Stimulated activated CD8-positive, alpha-beta memory T cell treated with anti-CD3 and anti-CD28 coated beads, Interleukin-4, amount 100 ng/mL, for 24 hours (primary cell): ENCODE results near the gene NPM3.

Source experiments
- DNase-seq: peaks from one replicate; pipeline ENCODE4 v3.0.0-alpha.2; 2020; ENCODE audit warnings: low read depth

Gene NPM3

DNA sequence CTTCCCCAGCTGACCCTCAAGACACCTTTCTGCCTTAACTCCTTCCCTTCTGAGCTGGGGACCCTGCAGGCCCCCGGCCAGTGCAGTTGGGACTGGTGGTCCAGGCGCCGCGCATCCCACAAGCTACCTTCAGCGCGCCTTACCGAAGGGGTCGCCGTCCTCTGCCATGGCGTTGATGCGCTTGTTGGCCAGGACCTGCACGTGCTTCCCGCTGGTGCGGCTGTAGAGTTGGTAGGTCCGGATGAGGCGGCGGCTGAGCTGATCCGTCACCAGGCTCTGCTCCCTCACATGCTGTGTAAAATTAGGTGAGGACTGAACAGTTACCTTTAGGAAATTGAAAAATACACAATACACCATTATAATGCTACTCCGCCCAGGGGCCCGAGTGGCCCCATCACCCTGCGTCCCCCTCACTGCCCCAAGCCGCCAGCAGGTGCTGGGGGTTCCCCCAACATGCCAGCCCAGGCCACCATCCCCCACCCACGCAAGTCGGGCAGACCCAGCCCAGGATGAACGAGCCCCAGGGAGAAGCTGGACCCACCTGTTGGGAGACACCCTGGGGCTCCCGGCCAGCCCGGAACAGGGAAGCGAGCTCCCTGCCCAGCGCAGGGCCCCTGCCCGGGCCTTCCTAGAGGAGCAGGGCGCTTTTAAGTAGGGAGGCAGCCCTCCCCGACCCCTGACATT, 8.5 kb downstream of the NPM3 start:
- no peak for DNase-seq

DNA sequence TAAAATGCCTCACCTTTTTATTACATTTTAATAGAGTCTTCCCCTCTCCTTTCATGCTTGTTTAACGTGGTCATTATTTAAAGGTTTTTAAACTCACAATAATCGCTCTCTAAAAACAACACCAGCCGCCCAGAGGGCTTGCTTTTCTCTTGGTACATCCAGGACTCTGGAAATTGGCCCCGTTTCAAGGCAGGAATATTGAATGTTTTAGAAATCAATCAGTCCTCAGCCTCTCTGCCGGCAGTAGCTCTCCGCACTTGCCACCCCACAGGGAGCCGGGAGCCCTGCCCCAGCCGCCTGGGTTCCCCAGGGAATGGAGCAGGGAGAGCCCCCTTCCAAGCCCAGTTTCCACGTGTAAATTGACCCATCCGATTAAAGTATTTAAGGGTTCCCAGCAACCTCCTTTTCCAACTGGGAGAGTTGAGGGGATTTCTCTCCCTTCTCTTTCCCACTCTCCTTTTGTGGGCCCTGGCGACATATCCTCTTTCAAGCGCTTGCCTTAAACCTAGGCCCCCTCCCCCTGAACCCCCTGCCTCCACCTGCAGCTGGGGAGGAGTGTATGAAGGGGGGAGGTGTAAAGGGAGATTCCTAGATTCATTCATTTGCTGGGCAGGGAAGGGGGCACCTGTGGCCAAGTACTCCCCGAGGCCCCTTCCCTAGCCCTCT, 9.2 kb downstream of the NPM3 start:
- DNase-seq, result no peak

DNA sequence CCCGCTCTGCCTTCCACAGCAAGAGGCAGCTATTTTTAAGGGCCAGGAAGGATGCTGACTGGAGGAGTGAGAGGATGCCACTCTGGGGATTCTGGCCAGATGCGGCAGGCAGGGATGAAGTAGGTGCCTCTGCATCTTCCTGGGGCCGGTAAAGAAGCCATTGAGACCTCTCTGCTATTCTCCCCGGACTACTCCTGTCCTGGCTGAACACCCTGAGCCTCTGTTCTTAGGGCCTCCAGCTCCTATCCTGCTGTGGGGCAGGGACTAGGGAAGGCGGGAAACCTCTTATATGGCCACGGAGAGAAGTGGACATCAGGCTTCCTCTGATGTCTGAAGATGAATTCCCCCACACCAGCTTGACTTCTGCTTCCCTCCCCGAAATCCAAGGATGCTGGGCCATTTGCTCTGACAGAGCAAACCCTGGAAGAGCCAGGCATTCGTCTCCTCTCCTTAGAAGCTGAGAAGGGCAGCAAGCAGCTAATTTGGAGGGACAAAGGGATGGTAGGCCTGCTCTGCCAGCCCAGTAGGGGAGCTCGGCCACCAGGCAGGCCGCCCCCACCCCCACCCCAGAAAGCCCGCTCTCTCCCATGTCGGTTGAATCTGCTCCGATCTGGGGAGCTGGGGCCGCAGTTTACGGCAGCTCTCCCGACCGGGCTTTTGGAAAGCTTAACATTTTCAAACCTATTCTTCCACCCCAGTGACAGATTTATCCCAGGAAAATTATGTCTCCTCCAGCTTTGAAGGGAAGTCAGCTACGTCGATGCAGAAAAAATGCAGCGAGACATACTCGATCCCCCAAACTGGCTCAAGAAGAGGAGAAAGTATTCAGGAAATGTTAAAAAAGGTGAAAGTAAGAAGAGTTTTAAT, 10.1 kb downstream of the NPM3 start:
- no peak for DNase-seq

DNA sequence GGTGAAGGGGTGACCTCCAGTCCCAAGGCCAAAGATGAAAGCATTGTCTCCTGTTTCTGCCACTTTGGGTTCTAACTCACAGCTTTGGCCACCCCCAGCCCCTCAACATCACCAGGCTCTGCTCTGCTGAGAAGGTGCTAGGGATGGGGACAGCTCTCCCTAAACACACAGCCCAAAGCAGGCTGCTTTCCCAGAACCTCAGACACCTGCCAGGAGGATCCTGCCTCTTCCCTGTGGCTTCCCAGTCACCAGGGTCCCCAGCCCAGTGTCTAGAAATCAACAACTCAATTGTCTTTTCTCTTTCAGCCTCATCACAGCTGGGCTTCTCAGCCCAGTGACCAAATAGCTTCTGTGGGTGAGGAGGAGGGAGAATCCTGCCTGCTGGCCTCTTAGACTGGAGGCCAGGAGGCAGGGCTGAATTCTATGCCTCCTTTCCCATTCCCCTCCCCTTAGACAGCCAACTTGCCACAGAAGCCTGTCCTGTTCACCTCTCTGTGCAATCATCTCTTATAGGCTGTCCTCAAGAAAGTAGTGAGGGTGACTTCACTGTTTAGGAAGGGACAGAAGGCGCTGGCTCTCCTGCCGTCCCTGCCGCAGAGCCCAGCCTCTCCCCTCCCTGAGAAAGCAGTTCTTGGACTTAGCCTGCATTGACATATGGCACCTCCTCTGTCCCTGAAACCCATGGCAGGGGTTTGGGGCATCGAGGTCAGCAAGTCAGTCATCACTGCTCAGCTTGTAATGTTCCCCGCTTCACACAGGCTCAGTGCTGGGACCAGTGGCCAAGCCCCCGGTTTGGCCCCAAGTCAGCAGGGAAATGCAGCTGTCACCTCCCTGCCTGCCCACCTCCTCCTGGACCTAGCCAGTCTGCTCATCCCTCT, 11.0 kb downstream of the NPM3 start:
- no peak for DNase-seq

GRCh38 chr10:101771380-101771779, 11.9 kb downstream of the NPM3 start:
- DNase-seq, result no peak

DNA sequence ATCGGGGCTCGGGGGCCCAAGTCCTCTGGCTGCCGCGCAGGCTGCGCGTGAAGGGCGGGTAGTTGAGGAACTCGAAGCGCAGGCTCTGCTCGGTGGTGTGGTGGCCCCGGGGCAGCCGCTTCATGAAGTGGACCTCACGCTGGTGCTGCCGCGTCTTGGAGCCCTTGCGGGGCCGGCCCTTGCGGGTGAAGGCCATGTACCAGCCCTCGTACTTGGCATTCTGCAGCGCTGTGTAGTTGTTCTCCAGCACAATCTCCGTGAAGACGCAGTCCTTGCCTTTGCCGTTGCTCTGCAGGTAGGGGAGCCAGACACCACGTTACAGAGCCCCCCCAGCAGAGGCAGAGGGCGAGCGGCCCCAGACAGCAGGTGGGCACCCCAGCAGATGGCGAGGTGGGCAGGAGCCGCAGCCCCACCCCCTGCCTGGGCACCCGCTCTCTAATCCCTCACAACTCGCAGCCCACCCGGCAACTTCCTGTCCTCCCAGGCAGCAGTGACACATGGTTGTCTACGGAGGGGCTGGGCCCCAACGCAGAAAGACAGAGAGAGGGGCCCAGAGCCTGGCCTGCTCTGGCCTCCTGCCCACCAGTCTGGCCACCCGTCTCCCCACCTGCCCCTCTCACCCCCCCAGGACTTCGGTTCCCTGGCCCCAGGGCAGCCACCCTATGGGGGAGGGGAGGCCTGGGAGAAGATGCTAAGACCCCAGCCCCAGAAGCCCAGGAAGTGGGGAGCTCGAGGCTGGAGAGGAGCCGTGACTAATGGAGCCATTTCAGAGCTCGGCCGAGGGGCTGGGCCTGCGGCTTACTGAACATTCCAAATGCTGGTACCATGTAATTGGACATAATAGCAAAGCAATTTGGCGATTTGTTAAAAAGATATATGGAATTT, 12.7 kb downstream of the NPM3 start:
- no peak for DNase-seq

DNA sequence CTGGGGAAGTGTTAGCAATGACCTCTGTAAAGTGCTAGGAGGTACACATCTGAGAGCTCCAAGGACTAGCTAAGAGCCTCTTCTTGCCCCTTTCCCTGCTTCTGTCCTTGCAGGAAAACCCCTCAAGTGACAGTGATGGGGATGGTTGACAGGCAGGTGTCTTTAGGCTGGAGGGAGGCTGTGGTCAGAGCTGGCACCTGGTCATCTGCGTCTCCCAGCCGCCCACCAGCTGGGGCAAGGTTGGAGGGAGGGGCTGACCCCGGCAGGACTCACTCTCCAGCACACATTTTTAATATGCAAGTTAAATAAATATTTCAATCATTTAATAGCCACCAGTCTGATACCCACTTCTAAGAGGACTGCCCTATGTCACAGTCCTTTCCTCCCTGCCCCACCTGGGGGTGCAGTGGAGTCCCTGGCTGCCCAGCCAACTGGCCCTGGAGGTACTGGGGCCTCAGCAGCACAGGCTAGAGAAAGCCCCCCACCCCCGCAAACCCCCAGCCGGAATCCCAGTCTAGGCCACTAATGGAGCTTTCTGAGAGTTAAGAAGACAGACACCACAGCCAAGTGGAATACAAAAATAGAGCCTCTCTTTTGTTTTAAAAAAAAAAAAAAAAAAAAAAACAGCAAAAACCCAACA, 13.6 kb downstream of the NPM3 start:
- no peak for DNase-seq

- DNase-seq, result no peak
Observed at GRCh38 chr10:101768791-101769170, 14.5 kb downstream of the NPM3 start.

DNA sequence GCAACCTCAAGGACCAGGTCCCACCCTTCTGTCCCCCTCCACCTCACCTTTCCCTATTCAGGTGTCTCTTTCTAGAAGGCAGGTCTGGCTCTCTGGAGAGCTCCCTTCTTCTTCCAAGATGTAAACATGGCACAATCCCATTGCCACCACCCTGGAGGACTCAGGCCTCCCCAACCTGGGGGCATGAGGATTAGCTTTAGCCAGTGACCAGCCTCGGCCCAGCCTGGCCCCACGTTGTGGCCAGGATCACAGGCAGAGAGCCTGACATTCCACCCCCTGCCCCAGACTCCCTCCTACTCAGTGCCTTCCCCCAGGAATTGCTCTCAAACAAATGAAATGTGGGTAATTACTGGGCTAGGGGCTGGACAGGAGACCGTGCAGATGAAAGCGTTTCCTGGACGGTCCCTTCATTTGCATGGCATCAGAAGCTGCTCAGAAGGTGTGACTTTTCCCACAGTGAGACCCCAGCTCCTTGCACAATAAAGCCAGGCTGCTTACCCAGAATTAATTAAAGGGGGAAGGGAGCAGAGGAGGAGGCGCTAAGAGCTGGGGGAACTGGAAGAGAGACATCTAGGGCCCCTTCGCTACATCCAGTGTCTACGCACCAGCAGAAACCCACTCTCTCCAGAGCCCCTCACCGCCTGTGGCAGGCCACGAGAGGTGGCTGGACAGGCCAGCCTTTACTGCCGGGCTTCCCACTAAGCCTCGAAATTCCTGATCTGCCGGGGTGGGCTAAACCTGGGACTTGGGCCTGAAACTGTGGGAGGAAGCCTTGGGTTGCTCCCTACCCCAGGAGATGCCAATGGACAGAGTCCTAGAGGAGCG, 15.1 kb downstream of the NPM3 start:
- DNase-seq, result no peak

GRCh38 chr10:101767600-101767945, 15.7 kb downstream of the NPM3 start:
- DNase-seq, result no peak

DNA sequence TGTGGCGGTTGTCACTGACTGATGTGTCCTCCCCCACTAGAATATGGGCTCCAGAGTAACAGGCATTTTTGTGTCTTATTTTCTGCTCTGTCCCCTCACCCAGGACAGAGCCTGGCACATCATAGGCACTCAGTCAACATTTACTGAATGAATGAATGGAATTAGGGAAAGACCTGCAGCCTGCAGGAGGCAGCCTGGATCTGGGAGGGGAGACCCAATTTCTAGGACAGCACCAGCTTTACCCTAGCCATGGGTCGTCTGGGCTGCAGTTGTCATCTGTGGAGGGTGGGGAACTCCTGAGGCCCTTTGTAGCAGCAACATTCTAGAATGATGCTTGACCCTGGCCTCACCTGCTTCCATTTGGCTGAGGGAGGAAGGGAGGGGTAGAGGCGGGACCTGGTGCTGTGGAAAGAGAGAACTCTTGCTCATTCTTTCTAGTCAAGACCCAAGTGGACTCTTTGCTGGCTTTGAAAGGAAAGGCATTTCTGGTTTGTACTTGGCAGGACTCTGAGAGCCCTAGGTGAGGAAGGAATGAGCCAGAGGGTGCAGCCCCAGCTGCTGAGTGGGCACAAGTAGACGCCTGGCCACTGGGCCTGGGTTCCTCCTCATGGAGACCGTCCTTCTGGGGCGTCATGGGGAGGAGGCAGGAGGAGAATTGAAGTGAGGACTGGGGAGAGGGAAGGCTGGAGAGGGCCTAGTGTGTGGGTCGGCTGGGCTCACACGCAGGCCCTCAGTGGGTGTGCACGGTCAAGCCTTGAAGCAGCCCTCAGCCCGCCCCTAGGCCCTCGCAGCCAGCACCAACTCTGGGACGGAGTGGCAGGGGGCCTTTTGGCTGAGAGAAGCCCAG, 16.3 kb downstream of the NPM3 start:
- no peak for DNase-seq

DNA sequence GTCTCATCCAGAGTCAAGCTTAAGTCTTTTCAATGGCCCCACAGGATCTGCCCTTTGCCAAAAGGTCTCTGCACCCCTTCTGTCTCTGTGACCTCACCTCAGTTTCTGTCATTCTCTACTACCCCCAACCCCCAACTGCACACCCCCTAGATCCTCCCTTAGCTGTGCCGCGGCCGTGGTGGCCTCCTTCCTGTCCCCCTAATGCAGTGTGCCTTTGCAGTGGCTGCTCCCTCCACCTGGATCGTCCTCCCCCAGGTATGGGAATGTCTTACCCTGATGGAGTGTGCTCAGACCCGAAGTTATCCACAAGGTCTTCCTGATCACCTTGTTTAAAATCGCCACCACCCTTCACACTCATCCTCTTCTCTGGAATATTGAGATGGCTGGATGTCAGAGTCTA, 16.9 kb downstream of the NPM3 start:
- DNase-seq, result no peak

DNA sequence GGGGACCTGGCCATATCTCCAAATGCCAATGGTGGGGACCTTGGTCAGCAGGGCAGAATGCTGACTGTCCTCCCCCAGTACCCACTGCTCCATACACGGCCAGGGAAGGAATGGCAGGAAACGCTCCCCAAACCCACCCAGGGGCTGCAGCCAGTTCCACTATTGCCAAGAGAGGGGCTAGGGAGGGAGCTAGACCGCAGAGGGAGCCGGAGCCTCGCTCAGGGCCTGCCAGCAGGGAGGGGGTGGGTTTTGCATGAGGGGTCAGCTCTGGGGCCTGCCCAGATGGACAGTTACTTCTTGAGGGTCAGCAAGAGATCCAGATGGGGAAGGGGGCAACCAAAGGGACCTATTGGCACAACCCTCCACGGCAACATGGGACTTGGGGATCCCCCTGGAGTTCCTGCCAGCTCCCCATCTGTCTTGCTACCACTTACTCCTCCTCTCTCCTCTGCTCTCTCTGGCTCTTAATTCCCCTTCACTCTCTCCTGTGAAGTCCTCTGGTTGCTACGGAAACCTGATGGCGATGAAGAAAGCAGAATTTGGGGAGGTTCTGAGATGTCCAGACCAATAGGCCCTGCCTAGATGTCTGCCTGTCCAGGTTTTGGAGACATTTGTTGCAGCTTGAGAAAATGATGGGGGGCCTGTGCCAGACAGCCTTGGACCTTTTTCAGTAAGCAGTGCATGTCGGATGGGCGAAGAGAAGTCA, 20.0 kb downstream of the NPM3 start:
- DNase-seq, result no peak

DNA sequence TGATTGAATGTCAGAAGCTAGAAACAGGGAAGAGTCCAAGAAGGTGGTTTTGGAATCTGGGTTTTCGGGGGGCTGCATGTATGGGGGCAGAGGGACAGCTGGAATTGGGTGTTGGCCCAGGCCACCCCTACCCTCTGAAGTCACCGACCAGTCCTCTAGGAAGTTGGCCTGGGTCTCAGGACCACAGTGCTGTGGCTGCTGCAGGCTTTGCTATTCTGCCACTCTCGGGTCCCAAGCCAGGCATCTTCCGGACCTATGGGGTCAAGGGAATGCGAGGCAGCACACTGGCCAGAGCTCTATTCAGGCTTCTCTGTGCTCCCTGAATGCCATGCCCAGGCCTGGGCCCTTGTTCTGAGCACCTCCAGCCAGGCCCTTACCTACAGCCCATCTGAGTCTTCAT, 20.5 kb downstream of the NPM3 start:
- DNase-seq, result no peak

DNA sequence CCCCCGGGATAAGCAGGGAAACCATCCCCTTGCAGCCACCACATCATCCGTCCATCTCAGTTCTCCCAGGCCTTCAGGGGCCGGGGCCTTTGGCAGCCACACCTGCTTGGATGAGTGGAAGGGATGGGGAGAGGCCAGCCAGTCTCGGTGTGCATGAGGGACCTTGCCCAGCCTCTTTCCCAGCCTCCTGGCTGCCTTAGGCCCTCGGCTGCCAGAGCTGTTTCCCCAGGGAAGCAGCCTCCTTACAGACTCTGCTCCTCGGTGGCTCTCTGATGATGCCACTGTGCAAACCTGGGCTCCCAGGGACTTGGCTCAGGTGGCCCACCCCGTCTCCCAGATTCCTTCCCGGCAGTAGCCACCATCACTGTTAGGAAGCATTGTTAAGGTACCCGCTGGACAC, 22.0 kb downstream of the NPM3 start:
- no peak for DNase-seq

- DNase-seq, result no peak
Observed at GRCh38 chr10:101760510-101760909, 22.7 kb downstream of the NPM3 start.

DNA sequence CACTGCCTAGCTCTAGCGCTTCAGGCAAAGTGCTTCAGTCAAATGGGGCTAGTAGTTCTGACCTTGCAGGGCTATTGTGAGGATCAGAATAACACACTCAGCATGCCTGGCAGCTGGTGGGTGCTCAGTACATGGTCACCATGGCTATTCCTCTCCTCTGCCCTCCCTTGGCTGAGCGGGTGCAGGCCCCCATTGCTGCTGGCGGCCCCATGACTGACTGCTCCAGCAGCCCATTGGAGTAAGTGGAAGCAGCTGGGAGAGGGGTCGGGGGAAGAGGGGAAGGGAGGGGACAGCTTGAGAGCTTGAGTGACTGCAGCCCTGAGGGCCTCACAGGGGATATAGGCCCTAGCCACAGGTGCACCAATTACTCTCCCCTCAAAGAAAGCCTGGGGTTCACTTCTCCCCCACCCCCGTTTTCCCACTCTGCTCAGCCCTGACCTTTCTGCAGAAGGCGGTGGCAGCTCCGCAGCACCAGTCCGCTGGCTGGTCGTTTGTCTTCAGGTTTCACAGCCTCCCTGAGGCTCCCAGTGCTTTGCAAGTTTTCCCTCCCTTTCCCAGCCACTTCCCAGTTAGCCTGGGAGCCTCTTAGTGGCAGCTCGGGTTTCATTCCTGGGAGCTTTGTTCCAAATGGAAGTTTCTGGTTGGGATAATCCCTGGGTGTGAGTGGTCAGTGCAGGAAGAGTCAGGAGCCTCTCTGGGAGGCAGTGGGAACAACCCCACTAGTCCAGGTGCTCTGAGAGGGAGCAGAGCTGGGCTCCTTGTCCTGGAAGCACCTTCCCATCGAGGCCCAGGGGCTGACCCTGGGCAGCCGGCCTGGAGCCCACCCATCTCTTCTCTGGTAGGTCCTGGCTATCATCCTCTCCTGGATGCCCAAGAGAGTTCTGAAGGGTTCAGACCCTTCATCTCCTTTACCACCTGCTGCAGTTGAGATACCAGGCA, 23.7 kb downstream of the NPM3 start:
- DNase-seq, result no peak
